D341Med (cell line): ENCODE results near the gene KRT9.
"Not testable (repeated sequence)": the region's sequence is repeated elsewhere in the genome, so short reads cannot be mapped to it uniquely, and the experiment has no call there.

ENCODE experiments used
- DNase-seq: peaks from one replicate; pipeline ENCODE4 v3.0.0; 2012; ENCODE audit warnings: low spot score

Gene KRT9

GRCh38 chr17:41571561-41572434 lies at the start of gene KRT9:
KRT9 (minus strand) TSS chr17:41572059; CDS start chr17:41571992, 67 bp downstream.
- no peak for DNase-seq

GRCh38 chr17:41621435-41621817 lies 49.6 kb upstream of the KRT9 start:
- not testable (repeated sequence) for DNase-seq

- DNase-seq = no peak
Observed at GRCh38 chr17:41620583-41621434, 49.0 kb upstream of the KRT9 start.

GRCh38 chr17:41619927-41620582 lies 48.2 kb upstream of the KRT9 start:
- DNase-seq = not testable (repeated sequence)

- DNase-seq = no peak
Observed at GRCh38 chr17:41619036-41619926, 47.4 kb upstream of the KRT9 start.

GRCh38 chr17:41618341-41619035 lies 46.6 kb upstream of the KRT9 start:
- no peak for DNase-seq

GRCh38 chr17:41617698-41618097 lies 45.8 kb upstream of the KRT9 start:
- no peak for DNase-seq

- DNase-seq = no peak
Observed at GRCh38 chr17:41617136-41617535, 45.3 kb upstream of the KRT9 start.

GRCh38 chr17:41616486-41616885 lies 44.6 kb upstream of the KRT9 start:
- not testable (repeated sequence) for DNase-seq

GRCh38 chr17:41615454-41615853 lies 43.6 kb upstream of the KRT9 start:
- DNase-seq = no peak

GRCh38 chr17:41614767-41615166 lies 42.9 kb upstream of the KRT9 start:
- DNase-seq = not testable (repeated sequence)

GRCh38 chr17:41614098-41614497 lies 42.2 kb upstream of the KRT9 start:
- DNase-seq = no peak

- DNase-seq = no peak
Observed at GRCh38 chr17:41613277-41614082, 41.6 kb upstream of the KRT9 start.

GRCh38 chr17:41612376-41613160 lies 40.7 kb upstream of the KRT9 start, which contains the start of gene KRT16:
KRT16 (minus strand) TSS chr17:41612767; CDS start chr17:41612688, 79 bp downstream.
- not testable (repeated sequence) for DNase-seq

- DNase-seq = no peak
Observed at GRCh38 chr17:41610965-41611640, 39.2 kb upstream of the KRT9 start.

GRCh38 chr17:41610061-41610517 lies 38.2 kb upstream of the KRT9 start:
- not testable (repeated sequence) for DNase-seq

GRCh38 chr17:41606930-41607329 lies 35.1 kb upstream of the KRT9 start:
- not testable (repeated sequence) for DNase-seq

- DNase-seq = no peak
Observed at GRCh38 chr17:41602524-41602923, 30.7 kb upstream of the KRT9 start.
